ENCODE results near the gene SSH2. TPM values are rescaled to one million over a fixed set of nuclear protein-coding genes. Genes with fewer than 3 reads are reported as not detected.

SSH2 gene
- polyA plus RNA-seq, 1 of the 3 experiments (the other 2 are of a cell fraction), result 8.8 TPM

GRCh38 chr17:29778956-29779811, 150.8 kb downstream of the SSH2 start:
- peak overlapping the region; percentile 48; the same call in 1 of the 2 replicates for H3K4me2 ChIP-seq
- no peaks in the 10 kb centered on the region for H3K27me3 ChIP-seq (ENCODE audit: insufficient read depth)
- H3K9ac ChIP-seq, result no peak overlapping the region
- H3K36me3 ChIP-seq (replicated peaks in 1 of 2; ENCODE audit: control insufficient read depth in 1 of 2, insufficient read depth in 2 of 2, low read length in 1 of 2), result no peaks in the 10 kb centered on the region
- no peaks in the 10 kb centered on the region for H3K9me3 ChIP-seq
- 28% methylated on average over 8 of the region's 8 CpGs for WGBS (ENCODE audit: low lambda C conversion rate)
- peaks cover under 1% of the 10 kb centered on the region for H3F3A ChIP-seq (replicated peaks; ENCODE audit: insufficient read depth)
- 0 out of 2 replicates have a peak overlapping the region, but pooled peaks have one; percentile 5 for H2AFZ ChIP-seq (ENCODE audit: low read depth)
- no peaks in the 10 kb centered on the region for H3K9me2 ChIP-seq
- POLR2A ChIA-PET, result no interaction called here
- H3K79me2 ChIP-seq (ENCODE audit: insufficient read depth), result no peaks in the 10 kb centered on the region
- no peaks in the 10 kb centered on the region for H4K20me1 ChIP-seq (ENCODE audit: insufficient read depth)
- TF ChIP-seq MXI1 (IDR thresholded peaks at IDR 0.05; ENCODE audit: low read depth, low read length) (peak; percentile 61), CHD2 (IDR thresholded peaks at IDR 0.05; ENCODE audit: low read length, partially characterized antibody) (peak; percentile 26), EP300 (IDR thresholded peaks at IDR 0.05; ENCODE audit: borderline replicate concordance in 1 of 2, low read depth in 1 of 2, low read length in 1 of 2) (peak in 1 of 2 experiments; percentile 30; a peak in 1 of 4 replicates), CTCF (IDR thresholded peaks at IDR 0.05) (peak; percentile 86), NRF1 (IDR thresholded peaks at IDR 0.05; ENCODE audit: low read depth, low read length) (no peak), RAD21 (IDR thresholded peaks at IDR 0.05; ENCODE audit: low read length) (peak; percentile 83), USF2 (IDR thresholded peaks at IDR 0.05; ENCODE audit: borderline replicate concordance, low read depth, low read length) (no peak), SIN3A (IDR thresholded peaks at IDR 0.05; ENCODE audit: borderline replicate concordance, low read depth, low read length) (no peak), SMC3 (IDR thresholded peaks at IDR 0.05; ENCODE audit: low read depth, low read length) (peak; percentile 70)
- peak overlapping the region; percentile 7 to 77; a peak in 3 of 4 replicates for H3K27ac ChIP-seq (ENCODE audit: low read depth in 2 of 2, low read length in 1 of 2)
- H3K4me1 ChIP-seq (ENCODE audit: control insufficient read depth in 1 of 2, insufficient read depth in 2 of 2, low read depth in 1 of 2, low read length in 1 of 2), result peaks cover 0 to 11% of the 10 kb centered on the region in 2 experiments; a peak in 2 of 4 replicates
- CTCF ChIA-PET, result interaction anchor here (0.6 to 4.6 kb wide), 53 partner anchors 8 to 315 kb away, joined by 3 to 53 read pairs (median 4); partner anchors contain the start of genes ANKRD13B and SSH2
- peak; percentile 75 for DNase-seq
- H3K4me3 ChIP-seq (ENCODE audit: low read depth in 2 of 2, low read length in 1 of 2), result no peak overlapping the region

- Histone ChIP-seq H3K36me3 (replicated peaks in 1 of 2; ENCODE audit: control insufficient read depth in 1 of 2, insufficient read depth in 2 of 2, low read length in 1 of 2) (no peaks in the 10 kb centered on the region), H3K27me3 (ENCODE audit: insufficient read depth) (no peaks in the 10 kb centered on the region), H4K20me1 (ENCODE audit: insufficient read depth) (no peaks in the 10 kb centered on the region), H3F3A (replicated peaks; ENCODE audit: insufficient read depth) (no peaks in the 10 kb centered on the region), H3K79me2 (ENCODE audit: insufficient read depth) (no peaks in the 10 kb centered on the region), H3K9ac (no peak overlapping the region), H3K4me1 (ENCODE audit: control insufficient read depth in 1 of 2, insufficient read depth in 2 of 2, low read depth in 1 of 2, low read length in 1 of 2) (peaks cover 0 to 11% of the 10 kb centered on the region in 2 experiments; a peak in 2 of 4 replicates), H3K9me2 (no peaks in the 10 kb centered on the region), H2AFZ (ENCODE audit: low read depth) (no peak overlapping the region), H3K4me3 (ENCODE audit: low read depth in 2 of 2, low read length in 1 of 2) (no peak overlapping the region), H3K4me2 (no peak overlapping the region), H3K9me3 (no peaks in the 10 kb centered on the region), H3K27ac (ENCODE audit: low read depth in 2 of 2, low read length in 1 of 2) (peak overlapping the region in 1 of 2 experiments; percentile 29; a peak in 1 of 4 replicates)
- ChIA-PET CTCF (interaction anchor here (0.6 to 4.6 kb wide), 10 partner anchors 9 to 327 kb away, joined by 3 to 53 read pairs (median 4); partner anchors contain the start of gene ANKRD13B), POLR2A (interaction anchor here (0.7 to 1.5 kb wide), 4 partner anchors 16 to 366 kb away, joined by 3 to 6 read pairs (median 3); no protein-coding TSS in a partner anchor)
- 100% methylated on average over 1 of the region's 1 CpG for WGBS (ENCODE audit: low lambda C conversion rate)
- TF ChIP-seq MXI1 (IDR thresholded peaks at IDR 0.05; ENCODE audit: low read depth, low read length) (no peak), SIN3A (IDR thresholded peaks at IDR 0.05; ENCODE audit: borderline replicate concordance, low read depth, low read length) (no peak), FOXJ3 (CRISPR knock-in tag; IDR thresholded peaks at IDR 0.05) (no peak), YY1 (IDR thresholded peaks at IDR 0.05; ENCODE audit: low read depth) (no peak)
- no peak for DNase-seq
Measured at GRCh38 chr17:29777663-29778062, 152.4 kb downstream of the SSH2 start.

All from SK-N-SH (cell line).